Nephron progenitor cell (in vitro differentiated cells): Measurements from ENCODE around the gene STXBP6.

ENCODE experiments used
- DNase-seq: peaks from one replicate; pipeline ENCODE4 v3.0.0; 2021
- H3K27ac Mint-ChIP-seq: 2 replicates; pipeline ENCODE4 v1.8.0; 2021; ENCODE audit warnings: mild to moderate bottlenecking, moderate library complexity, mixed read lengths
- H3K27me3 Mint-ChIP-seq: 2 replicates; pipeline ENCODE4 v1.8.0; 2021; ENCODE audit warnings: mild to moderate bottlenecking, low read depth, mixed read lengths; ENCODE audit not compliant: poor library complexity
- H3K36me3 Mint-ChIP-seq: 2 replicates; pipeline ENCODE4 v1.8.0; 2021; ENCODE audit warnings: low read depth, mixed read lengths
- H3K4me1 Mint-ChIP-seq: 2 replicates; pipeline ENCODE4 v1.8.0; 2021; ENCODE audit warnings: mixed read lengths
- H3K4me3 Mint-ChIP-seq: 2 replicates; pipeline ENCODE4 v1.8.0; 2021; ENCODE audit warnings: mild to moderate bottlenecking, moderate library complexity, mixed read lengths
- H3K9me3 Mint-ChIP-seq: 2 replicates; pipeline ENCODE4 v1.8.0; 2021; ENCODE audit warnings: mild to moderate bottlenecking, moderate library complexity, mixed read lengths
- TF ChIP-seq, protein P1 (sequence below): fragments of 200-600 bp; sonication (generic); IDR thresholded peaks from 2 replicates; pipeline ENCODE4 v1.5.0; 2021; ENCODE audit warnings: antibody characterized with exemption

Gene STXBP6

DNA sequence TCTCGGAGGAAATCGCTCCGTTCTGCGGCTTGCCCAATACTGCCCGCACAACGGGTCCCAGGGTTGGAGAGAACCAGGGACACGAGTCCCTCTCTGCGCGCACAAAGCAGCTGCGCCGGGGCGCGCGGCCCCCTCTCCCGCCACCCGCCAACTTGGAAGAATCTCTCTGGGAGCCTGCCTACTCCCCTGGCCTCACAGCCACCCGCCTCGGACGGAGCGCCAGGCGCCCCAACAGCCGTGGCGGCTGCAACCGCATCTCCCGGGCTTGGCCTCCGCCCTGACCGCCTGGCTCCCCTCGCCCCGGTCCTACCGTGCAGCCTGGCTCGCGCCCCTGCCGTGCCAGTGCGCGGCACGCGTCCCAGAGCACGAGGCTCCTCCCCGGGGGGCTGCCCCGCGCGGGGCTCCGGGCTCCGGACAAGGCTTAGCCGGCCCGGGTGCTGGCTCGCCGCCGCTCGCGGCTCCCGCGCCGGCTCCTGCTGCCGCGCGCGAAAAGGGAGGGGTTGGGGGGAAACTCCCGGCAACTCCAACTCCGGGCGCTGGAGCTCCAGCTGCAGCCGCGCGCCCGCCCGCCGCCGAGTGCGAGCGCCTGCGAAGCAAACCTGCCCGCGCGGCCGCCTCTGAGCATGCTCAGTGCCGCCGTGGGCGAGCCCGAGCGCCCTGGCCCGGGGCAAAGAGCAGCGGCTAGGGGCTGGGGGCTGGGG is at the start of gene STXBP6:
TSS of gene STXBP6 (minus strand) at position 580 of the 701 bp plus-strand sequence. CDS start 75,329 bp downstream, outside the sequence.
- TF ChIP-seq, protein P1, sequence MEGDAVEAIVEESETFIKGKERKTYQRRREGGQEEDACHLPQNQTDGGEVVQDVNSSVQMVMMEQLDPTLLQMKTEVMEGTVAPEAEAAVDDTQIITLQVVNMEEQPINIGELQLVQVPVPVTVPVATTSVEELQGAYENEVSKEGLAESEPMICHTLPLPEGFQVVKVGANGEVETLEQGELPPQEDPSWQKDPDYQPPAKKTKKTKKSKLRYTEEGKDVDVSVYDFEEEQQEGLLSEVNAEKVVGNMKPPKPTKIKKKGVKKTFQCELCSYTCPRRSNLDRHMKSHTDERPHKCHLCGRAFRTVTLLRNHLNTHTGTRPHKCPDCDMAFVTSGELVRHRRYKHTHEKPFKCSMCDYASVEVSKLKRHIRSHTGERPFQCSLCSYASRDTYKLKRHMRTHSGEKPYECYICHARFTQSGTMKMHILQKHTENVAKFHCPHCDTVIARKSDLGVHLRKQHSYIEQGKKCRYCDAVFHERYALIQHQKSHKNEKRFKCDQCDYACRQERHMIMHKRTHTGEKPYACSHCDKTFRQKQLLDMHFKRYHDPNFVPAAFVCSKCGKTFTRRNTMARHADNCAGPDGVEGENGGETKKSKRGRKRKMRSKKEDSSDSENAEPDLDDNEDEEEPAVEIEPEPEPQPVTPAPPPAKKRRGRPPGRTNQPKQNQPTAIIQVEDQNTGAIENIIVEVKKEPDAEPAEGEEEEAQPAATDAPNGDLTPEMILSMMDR, result no peak
- Mint-ChIP-seq H3K36me3 (peaks cover 4% of the 10 kb centered on the region), H3K9me3 (no peaks in the 10 kb centered on the region), H3K4me3 (peak within 1 kb of the TSS; percentile 94), H3K27me3 (peaks cover 49% of the 10 kb centered on the region), H3K27ac (no peak within 1 kb of the TSS), H3K4me1 (peaks cover 29% of the 10 kb centered on the region)
- DNase-seq, result peak; percentile 85

DNA sequence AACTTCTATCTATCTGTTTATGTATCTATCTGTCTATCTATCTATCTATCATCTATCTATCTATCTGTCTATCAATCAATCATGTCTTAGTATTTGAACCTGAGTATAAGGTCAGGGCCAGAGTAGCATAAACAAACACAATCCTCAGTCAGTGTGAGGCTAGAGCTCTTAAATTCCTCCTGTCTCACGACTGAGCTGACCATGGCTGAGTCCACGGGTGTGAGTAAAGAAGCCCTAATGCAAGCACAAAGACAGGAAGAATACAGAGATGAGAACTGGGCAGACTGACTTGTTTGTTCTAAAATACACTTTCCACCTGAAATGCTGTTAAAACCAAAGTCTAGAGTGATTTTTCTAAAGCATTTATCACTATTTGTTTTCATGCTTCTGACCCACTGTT is 47.2 kb upstream of the STXBP6 start:
- TF ChIP-seq, protein P1, result no peak
- H3K36me3 Mint-ChIP-seq, result no peaks in the 10 kb centered on the region
- peaks cover 40% of the 10 kb centered on the region for H3K4me1 Mint-ChIP-seq
- no peak overlapping the region for H3K4me3 Mint-ChIP-seq
- peak overlapping the region; percentile 23 for H3K27ac Mint-ChIP-seq
- H3K27me3 Mint-ChIP-seq, result no peaks in the 10 kb centered on the region
- H3K9me3 Mint-ChIP-seq, result no peaks in the 10 kb centered on the region
- DNase-seq, result no peak

DNA sequence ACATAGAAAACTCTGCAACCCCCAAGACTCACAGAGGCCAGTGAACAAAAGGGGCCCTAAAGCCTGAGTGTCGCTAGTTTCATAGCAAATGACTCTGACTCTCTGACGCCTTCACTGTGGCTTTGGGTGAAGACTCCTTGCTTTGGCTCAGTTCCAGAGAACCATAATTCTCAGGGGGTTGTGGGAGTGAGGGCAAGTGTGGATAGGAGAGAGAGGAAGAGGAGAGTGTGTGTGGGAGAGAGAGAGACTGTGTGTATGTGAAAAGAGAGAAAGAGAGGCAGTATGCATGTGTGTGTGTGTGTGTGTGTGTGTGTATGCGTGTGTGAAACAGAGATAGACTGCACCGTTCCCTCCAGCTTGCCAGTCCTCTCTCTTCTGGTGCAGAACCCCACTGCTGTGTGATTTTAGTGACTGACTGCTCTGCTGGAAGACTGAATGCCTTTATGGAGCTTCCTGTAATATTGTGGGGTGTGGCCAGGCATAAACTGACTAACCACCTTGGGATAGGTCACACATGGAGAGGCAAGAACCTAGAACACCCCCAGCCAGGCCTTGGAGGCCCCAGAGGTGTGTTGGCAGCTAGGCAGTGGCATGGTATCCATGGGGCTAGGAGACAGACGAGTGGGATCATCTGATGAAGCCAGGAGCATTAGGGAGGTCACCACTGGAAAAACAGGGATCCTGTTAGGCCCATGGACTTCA is 45.9 kb upstream of the STXBP6 start:
- no peak for DNase-seq
- Mint-ChIP-seq H3K9me3 (no peaks in the 10 kb centered on the region), H3K27me3 (peaks cover under 1% of the 10 kb centered on the region), H3K4me3 (no peak overlapping the region), H3K36me3 (no peaks in the 10 kb centered on the region), H3K4me1 (peaks cover 52% of the 10 kb centered on the region), H3K27ac (peak overlapping the region; percentile 92)
- TF ChIP-seq, protein P1, result no peak

DNA sequence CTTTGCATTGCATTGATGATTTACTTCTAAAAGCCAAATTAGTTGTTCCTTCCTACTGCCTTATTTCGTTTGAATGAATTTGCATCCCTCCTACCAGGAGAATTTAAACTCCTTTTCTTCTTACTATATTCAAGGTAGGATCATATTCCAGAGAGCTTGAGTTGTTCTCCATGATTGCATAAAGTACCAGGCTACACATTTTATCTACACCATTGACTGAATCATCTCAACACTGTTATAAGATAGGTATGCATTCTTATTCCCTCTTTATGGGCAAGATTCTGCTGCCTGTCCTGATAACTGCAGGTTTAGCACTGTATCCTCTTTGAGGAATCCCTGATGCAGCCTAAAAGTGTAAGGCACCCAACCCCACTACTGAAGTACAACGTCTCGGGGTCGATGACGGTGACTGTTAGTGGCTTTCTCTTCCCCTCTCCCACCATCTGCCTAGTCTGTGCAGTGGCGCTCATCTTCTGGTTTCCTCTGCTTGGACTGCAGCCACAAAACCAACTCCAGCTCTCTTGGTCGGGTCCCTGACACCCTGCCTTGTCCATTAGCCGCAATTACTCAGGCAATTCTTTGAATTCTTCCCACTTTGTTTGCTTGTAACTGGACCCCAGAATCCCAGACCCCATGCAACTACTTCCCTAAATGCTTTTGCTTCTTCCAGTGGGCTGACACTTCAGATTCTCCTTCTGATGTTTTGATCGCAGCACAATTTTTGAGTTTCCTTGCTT is 44.4 kb upstream of the STXBP6 start:
- TF ChIP-seq, protein P1, result no peak
- Mint-ChIP-seq H3K27ac (no peak overlapping the region), H3K9me3 (no peaks in the 10 kb centered on the region), H3K4me3 (no peak overlapping the region), H3K4me1 (peaks cover 56% of the 10 kb centered on the region), H3K27me3 (peaks cover 6% of the 10 kb centered on the region), H3K36me3 (no peaks in the 10 kb centered on the region)
- no peak for DNase-seq

DNA sequence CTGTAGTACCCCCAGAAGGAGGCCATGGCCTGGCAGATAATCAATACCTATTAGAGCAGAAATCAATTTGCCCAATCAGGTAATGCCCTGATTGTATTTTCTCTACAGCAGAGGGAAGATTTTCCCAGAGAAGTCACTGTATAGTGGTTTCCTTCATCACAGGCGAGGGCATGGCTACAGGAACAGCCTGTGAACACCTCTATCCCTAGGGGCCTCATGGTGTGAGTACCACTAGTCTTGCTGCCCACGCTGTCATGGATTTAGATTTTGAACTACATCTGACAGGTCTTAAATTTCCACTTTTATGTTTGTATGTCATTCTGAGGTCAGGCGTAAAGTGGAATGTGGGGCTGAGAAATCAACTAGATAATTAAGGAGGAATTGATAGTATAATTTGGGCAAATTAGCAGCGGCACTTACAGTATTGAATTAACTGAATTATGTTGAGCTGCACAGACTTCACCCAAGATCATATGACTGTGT is 42.4 kb upstream of the STXBP6 start:
- Mint-ChIP-seq H3K36me3 (no peaks in the 10 kb centered on the region), H3K4me1 (peaks cover 56% of the 10 kb centered on the region), H3K4me3 (no peak overlapping the region), H3K9me3 (no peaks in the 10 kb centered on the region), H3K27me3 (peaks cover 7% of the 10 kb centered on the region), H3K27ac (no peak overlapping the region)
- TF ChIP-seq, protein P1, result no peak
- no peak for DNase-seq
